Stimulated activated CD4-positive, alpha-beta T cell treated with anti-CD3 and anti-CD28 coated beads, Interleukin-15, amount 100 ng/mL, for 24 hours (primary cell): ENCODE measurements around the gene TBC1D22A.

Experiments used
- DNase-seq: peaks from one replicate; pipeline ENCODE4 v3.0.0-alpha.2; 2020

The TBC1D22A gene

GRCh38 chr22:46914916-46915894, 152.8 kb downstream of the TBC1D22A start:
- DNase-seq, result no peak

- DNase-seq, result no peak
These were observed 153.7 kb downstream of the TBC1D22A start for GRCh38 chr22:46915950-46916730.

GRCh38 chr22:46916886-46917770, 154.7 kb downstream of the TBC1D22A start:
- no peak for DNase-seq

GRCh38 chr22:46917771-46918101, 155.3 kb downstream of the TBC1D22A start:
- no peak for DNase-seq

- no peak for DNase-seq
These were observed 155.7 kb downstream of the TBC1D22A start for GRCh38 chr22:46918197-46918596.

GRCh38 chr22:46922037-46922436, 159.6 kb downstream of the TBC1D22A start:
- DNase-seq, result no peak

- DNase-seq, result no peak
These were observed 160.9 kb downstream of the TBC1D22A start for GRCh38 chr22:46923394-46923793.

GRCh38 chr22:46925818-46926217, 163.4 kb downstream of the TBC1D22A start:
- no peak for DNase-seq

- no peak for DNase-seq
These were observed 166.7 kb downstream of the TBC1D22A start for GRCh38 chr22:46929046-46929709.

GRCh38 chr22:46929710-46930204, 167.3 kb downstream of the TBC1D22A start:
- DNase-seq, result no peak

- DNase-seq, result no peak
These were observed 169.0 kb downstream of the TBC1D22A start for GRCh38 chr22:46931414-46931813.

- DNase-seq, result no peak
These were observed 169.4 kb downstream of the TBC1D22A start for GRCh38 chr22:46931881-46932280.

- DNase-seq, result no peak
These were observed 170.8 kb downstream of the TBC1D22A start for GRCh38 chr22:46933040-46933930.

GRCh38 chr22:46934172-46934745, 171.8 kb downstream of the TBC1D22A start:
- DNase-seq, result no peak

GRCh38 chr22:46934746-46935491, 172.5 kb downstream of the TBC1D22A start:
- peak; percentile 31 for DNase-seq

GRCh38 chr22:46935506-46936377, 173.3 kb downstream of the TBC1D22A start:
- no peak for DNase-seq

GRCh38 chr22:46936378-46936903, 174.0 kb downstream of the TBC1D22A start:
- DNase-seq, result no peak

- no peak for DNase-seq
These were observed 174.7 kb downstream of the TBC1D22A start for GRCh38 chr22:46937185-46937584.

GRCh38 chr22:46937939-46938338, 175.5 kb downstream of the TBC1D22A start:
- no peak for DNase-seq
